ENCODE results near the gene PSMA7. TPM values are rescaled to one million over a fixed set of nuclear protein-coding genes. Genes with fewer than 3 reads are reported as not detected.

The PSMA7 gene
- total and polyA plus RNA-seq, 11 donors: 172 to 472 (median 233) TPM

DNA sequence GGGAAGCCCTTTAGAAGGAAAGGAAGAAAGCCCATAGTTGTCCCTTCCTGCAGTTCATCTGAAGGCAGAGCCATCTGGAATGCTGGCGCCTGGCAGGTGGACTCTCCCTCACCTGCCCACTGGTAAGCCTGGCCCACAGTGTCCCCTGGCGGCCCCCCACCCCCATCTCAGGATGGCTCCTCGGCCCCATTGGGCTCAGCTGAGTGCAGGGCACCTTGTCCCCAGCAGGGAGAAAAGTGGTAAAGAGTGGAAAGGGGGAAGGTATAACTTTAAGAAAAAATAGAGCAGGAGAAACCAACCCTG is 13.0 kb upstream of the PSMA7 start:
- no peak overlapping the region for H3K27ac ChIP-seq
- TF ChIP-seq, protein P1, sequence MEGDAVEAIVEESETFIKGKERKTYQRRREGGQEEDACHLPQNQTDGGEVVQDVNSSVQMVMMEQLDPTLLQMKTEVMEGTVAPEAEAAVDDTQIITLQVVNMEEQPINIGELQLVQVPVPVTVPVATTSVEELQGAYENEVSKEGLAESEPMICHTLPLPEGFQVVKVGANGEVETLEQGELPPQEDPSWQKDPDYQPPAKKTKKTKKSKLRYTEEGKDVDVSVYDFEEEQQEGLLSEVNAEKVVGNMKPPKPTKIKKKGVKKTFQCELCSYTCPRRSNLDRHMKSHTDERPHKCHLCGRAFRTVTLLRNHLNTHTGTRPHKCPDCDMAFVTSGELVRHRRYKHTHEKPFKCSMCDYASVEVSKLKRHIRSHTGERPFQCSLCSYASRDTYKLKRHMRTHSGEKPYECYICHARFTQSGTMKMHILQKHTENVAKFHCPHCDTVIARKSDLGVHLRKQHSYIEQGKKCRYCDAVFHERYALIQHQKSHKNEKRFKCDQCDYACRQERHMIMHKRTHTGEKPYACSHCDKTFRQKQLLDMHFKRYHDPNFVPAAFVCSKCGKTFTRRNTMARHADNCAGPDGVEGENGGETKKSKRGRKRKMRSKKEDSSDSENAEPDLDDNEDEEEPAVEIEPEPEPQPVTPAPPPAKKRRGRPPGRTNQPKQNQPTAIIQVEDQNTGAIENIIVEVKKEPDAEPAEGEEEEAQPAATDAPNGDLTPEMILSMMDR (IDR thresholded peaks at IDR 0.05): no peak
- TF ChIP-seq POLR2A (IDR thresholded peaks at IDR 0.05): no peak
- no peak overlapping the region for H3K4me3 ChIP-seq
- peaks cover 0 to 17% (median 9%) of the 10 kb centered on the region in 12 donors for H3K4me1 ChIP-seq
- no peaks in the 10 kb centered on the region for H3K9me3 ChIP-seq
- ATAC-seq: no peak
- intact Hi-C loops (cut with DNase I): loop anchor here in 4 of 10 donors (2.0 to 5.0 kb wide), 3 partner anchors 129 to 145 kb away; no protein-coding TSS in a partner anchor
- 83 to 96% (median 91%) methylated on average over 2 to 3 of the region's 3 CpGs for WGBS, 4 donors
- no peak for DNase-seq
- peaks cover 0 to 26% (median 14%) of the 10 kb centered on the region in 9 donors for H3K36me3 ChIP-seq
- H3K27me3 ChIP-seq: no peaks in the 10 kb centered on the region

GRCh38 chr20:62155428-62156253 is 12.4 kb upstream of the PSMA7 start:
- peaks cover 0 to 23% (median 9%) of the 10 kb centered on the region in 9 donors for H3K36me3 ChIP-seq
- no peak for DNase-seq
- no peak for ATAC-seq
- H3K4me3 ChIP-seq: no peak overlapping the region
- no peaks in the 10 kb centered on the region for H3K9me3 ChIP-seq
- 93 to 94% (median 93%) methylated on average over 29 of the region's 29 CpGs for WGBS, 4 donors
- no peak for TF ChIP-seq POLR2A (IDR thresholded peaks at IDR 0.05)
- TF ChIP-seq, protein P1 (IDR thresholded peaks at IDR 0.05): no peak
- H3K27ac ChIP-seq: no peak overlapping the region
- H3K27me3 ChIP-seq: no peaks in the 10 kb centered on the region
- intact Hi-C loops (cut with DNase I): loop anchor here in 4 of 10 donors (2.0 to 5.0 kb wide), 3 partner anchors 128 to 145 kb away; no protein-coding TSS in a partner anchor
- H3K4me1 ChIP-seq: peaks cover 0 to 22% (median 13%) of the 10 kb centered on the region in 12 donors

DNA sequence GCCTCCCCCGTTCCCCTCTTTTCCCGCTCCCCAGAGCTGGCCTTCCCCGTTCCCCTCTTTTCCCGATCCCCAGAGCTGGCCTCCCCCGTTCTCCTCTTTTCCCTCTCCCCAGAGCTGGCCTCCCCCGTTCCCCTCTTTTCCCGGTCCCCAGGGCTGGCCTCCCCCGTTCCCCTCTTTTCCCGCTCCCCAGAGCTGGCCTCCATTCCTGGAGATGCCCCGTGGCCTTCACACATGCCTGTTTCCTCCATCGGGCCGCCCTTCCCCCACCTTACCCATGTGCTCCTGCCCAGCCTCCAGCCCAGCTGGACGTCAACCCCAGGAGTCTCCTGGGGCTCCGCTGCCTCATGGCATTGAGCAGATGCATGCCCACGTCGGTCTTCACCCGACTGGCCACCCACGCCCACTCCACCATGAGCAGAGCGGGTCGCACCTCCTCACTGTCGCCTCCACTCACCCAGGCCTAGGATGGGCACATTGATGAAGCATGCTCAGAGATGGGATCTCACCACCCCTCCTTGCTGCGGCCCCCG is 8.7 kb upstream of the PSMA7 start:
- DNase-seq (no peak), ATAC-seq (no peak)
- Histone ChIP-seq H3K4me1 (peaks cover 0 to 39% (median 14%) of the 10 kb centered on the region in 12 donors), H3K36me3 (peaks cover 0 to 20% (median 5%) of the 10 kb centered on the region in 9 donors), H3K27me3 (no peaks in the 10 kb centered on the region), H3K9me3 (no peaks in the 10 kb centered on the region), H3K4me3 (no peak overlapping the region), H3K27ac (no peak overlapping the region)
- WGBS, 4 donors: 86 to 91% (median 87%) methylated on average over 23 of the region's 23 CpGs
- TF ChIP-seq, protein P1 (IDR thresholded peaks at IDR 0.05): no peak
- TF ChIP-seq POLR2A (IDR thresholded peaks at IDR 0.05): no peak
- intact Hi-C loops (cut with DNase I): no loop called here

- no peaks in the 10 kb centered on the region for H3K27me3 ChIP-seq
- WGBS, 4 donors: 84 to 92% (median 90%) methylated on average over 11 of the region's 11 CpGs
- H3K36me3 ChIP-seq: peaks cover 0 to 20% (median 5%) of the 10 kb centered on the region in 9 donors
- ATAC-seq (no peak), DNase-seq (no peak)
- intact Hi-C loops (cut with DNase I): no loop called here
- no peak for TF ChIP-seq POLR2A (IDR thresholded peaks at IDR 0.05)
- H3K27ac ChIP-seq: no peak overlapping the region
- no peaks in the 10 kb centered on the region for H3K9me3 ChIP-seq
- no peak overlapping the region for H3K4me3 ChIP-seq
- peaks cover 0 to 33% (median 9%) of the 10 kb centered on the region in 12 donors for H3K4me1 ChIP-seq
These were observed 8.0 kb upstream of the PSMA7 start for GRCh38 chr20:62151225-62151624.
